Measurements from ENCODE around the gene CHST8.
"Not testable (repeated sequence)": the region's sequence is repeated elsewhere in the genome, so short reads cannot be mapped to it uniquely, and the experiment has no call there.

CHST8 gene

DNA sequence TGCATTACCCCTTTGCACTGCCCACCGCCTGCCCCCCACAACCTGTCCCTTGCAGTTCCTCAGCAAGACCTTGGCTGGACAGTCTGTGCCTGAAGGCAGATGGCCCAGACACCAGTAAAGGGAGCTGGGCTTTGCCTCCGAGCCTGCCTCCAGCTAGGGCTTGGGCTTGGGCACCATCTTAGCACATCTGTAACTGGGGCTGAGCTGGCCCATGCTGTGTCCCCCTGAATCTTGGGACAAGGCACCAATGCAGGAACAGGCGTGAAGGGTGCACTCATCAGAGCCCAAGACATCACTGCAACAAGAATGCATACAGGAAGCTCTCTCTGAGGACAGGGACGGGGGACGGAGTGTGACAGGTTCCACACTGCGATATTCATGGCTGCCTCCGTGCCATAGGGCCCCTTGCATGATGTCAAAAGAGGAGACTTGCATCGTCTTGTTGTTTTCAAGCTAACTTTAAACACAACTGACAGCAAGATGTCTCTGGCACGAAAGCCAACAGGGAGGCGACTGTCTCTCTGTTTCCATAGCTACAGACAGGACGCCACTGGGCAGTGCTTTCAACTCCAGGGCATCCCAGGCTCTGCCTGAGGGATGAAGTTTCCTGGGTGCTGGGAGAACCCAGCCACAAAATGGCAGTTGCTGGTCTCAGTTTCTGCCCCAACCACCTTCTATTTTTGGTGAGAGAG is 8.7 kb upstream of the CHST8 start:
- TF ChIP-seq, protein P1, sequence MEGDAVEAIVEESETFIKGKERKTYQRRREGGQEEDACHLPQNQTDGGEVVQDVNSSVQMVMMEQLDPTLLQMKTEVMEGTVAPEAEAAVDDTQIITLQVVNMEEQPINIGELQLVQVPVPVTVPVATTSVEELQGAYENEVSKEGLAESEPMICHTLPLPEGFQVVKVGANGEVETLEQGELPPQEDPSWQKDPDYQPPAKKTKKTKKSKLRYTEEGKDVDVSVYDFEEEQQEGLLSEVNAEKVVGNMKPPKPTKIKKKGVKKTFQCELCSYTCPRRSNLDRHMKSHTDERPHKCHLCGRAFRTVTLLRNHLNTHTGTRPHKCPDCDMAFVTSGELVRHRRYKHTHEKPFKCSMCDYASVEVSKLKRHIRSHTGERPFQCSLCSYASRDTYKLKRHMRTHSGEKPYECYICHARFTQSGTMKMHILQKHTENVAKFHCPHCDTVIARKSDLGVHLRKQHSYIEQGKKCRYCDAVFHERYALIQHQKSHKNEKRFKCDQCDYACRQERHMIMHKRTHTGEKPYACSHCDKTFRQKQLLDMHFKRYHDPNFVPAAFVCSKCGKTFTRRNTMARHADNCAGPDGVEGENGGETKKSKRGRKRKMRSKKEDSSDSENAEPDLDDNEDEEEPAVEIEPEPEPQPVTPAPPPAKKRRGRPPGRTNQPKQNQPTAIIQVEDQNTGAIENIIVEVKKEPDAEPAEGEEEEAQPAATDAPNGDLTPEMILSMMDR (IDR thresholded peaks at IDR 0.05; ENCODE audit: low read depth, low read length) = no peak
- H3K9me3 ChIP-seq = no peaks in the 10 kb centered on the region
- no peaks in the 10 kb centered on the region for H3K36me3 ChIP-seq
- no peak overlapping the region for H3K4me3 ChIP-seq (ENCODE audit: low read depth, low read length)
- no peaks in the 10 kb centered on the region for H3K27me3 ChIP-seq
- no peak for DNase-seq
- peaks cover 7% of the 10 kb centered on the region; the same call in 1 of the 2 replicates for H3K4me1 ChIP-seq

GRCh38 chr19:33613620-33614000 is 8.1 kb upstream of the CHST8 start:
- Histone ChIP-seq H3K4me3 (ENCODE audit: low read depth, low read length) (no peak overlapping the region), H3K36me3 (no peaks in the 10 kb centered on the region), H3K27me3 (no peaks in the 10 kb centered on the region), H3K9me3 (no peaks in the 10 kb centered on the region), H3K4me1 (peaks cover 7% of the 10 kb centered on the region; the same call in 1 of the 2 replicates)
- DNase-seq = no peak
- TF ChIP-seq, protein P1 (IDR thresholded peaks at IDR 0.05; ENCODE audit: low read depth, low read length) = no peak

GRCh38 chr19:33616346-33616745 is 5.4 kb upstream of the CHST8 start:
- DNase-seq = no peak
- peaks cover 7% of the 10 kb centered on the region; the same call in 1 of the 2 replicates for H3K4me1 ChIP-seq
- H3K9me3 ChIP-seq = no peaks in the 10 kb centered on the region
- TF ChIP-seq, protein P1 (IDR thresholded peaks at IDR 0.05; ENCODE audit: low read depth, low read length) = no peak
- no peak overlapping the region for H3K4me3 ChIP-seq (ENCODE audit: low read depth, low read length)
- H3K36me3 ChIP-seq = no peaks in the 10 kb centered on the region
- peaks cover 16% of the 10 kb centered on the region for H3K27me3 ChIP-seq

DNA sequence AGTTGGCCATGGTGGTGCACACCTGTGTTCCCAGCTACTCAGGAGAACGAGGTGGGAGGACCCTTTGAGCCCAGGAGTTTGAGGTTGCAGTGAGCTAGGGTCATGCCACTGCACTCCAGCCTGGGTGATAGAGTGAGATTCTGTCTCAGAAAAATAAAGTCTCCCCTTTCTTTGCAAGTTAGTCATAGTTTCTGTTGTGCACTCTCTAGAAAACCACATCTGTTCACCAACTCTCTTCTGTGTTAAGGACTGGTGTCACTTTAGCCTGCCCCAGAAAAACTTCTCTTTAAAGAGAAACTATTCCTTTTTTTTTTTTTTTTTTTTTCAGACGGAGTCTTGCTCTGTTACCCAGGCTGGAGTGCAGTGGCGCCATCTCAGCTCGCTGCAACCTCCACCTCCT is 4.9 kb upstream of the CHST8 start:
- H3K4me3 ChIP-seq (ENCODE audit: low read depth, low read length) = no peak overlapping the region
- H3K36me3 ChIP-seq = no peaks in the 10 kb centered on the region
- no peak for DNase-seq
- H3K27me3 ChIP-seq = peaks cover 21% of the 10 kb centered on the region
- TF ChIP-seq, protein P1 (IDR thresholded peaks at IDR 0.05; ENCODE audit: low read depth, low read length) = no peak
- no peaks in the 10 kb centered on the region for H3K9me3 ChIP-seq
- peaks cover 7% of the 10 kb centered on the region; the same call in 1 of the 2 replicates for H3K4me1 ChIP-seq

DNA sequence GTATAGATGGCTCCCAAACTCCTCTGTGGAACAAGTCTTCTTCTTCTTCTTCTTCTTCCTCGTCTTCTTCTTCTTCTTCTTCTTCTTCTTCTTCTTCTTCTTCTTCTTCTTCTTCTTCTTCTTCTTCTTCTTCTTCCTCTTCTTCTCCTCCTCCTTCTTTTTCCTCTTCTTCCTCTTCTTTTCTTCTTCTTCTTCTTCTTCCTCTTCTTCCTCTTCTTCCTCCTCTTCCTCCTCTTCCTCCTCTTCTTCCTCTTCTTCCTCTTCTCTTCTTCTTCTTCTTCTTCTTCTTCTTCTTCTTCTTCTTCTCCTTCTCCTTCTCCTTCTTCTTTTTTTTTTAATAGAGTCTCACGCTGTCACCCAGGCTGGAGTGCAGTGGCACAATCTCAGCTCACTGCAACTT is 3.4 kb upstream of the CHST8 start:
- peaks cover 36% of the 10 kb centered on the region for H3K27me3 ChIP-seq
- H3K36me3 ChIP-seq; H3K9me3 ChIP-seq; H3K4me3 ChIP-seq (ENCODE audit: low read depth, low read length); DNase-seq; H3K4me1 ChIP-seq: not testable (repeated sequence)

DNA sequence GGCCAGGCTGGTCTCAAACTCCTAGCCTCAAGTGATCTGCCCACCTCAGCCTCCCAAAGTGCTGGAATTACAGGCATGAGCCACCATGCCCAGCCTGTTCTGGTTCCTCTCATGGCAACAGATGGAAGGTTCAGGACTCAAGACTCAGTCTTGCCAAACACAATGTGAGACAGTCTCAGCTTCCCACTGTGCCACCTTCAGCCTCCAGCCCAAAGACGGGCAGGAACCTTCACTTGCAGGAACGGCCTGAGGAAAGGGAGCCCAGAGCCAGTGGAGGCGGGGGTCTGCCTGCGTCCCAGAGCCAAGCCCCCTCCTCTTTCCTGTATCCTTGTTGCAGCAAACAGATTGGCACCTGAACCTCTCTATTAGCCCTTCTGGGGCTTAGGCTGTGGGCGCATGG is 2.9 kb upstream of the CHST8 start:
- TF ChIP-seq, protein P1 (IDR thresholded peaks at IDR 0.05; ENCODE audit: low read depth, low read length) = no peak
- H3K4me1 ChIP-seq = no peaks in the 10 kb centered on the region
- no peaks in the 10 kb centered on the region for H3K36me3 ChIP-seq
- peaks cover 39% of the 10 kb centered on the region for H3K27me3 ChIP-seq
- H3K9me3 ChIP-seq = no peaks in the 10 kb centered on the region
- no peak overlapping the region for H3K4me3 ChIP-seq (ENCODE audit: low read depth, low read length)
- no peak for DNase-seq
